Thyroid gland (tissue), 4 donors: ENCODE measurements around the gene OR5AN1.

Source experiments
- POLR2A ChIP-seq, 2 donors: fragments of 450-650 bp; IDR thresholded peaks; one replicate each; pipeline ENCODE4 v1.6.1; 2017; ENCODE audit warnings: antibody characterized with exemption in 2 of 2, mild to moderate bottlenecking in 2 of 2, moderate library complexity in 1 of 2
- TF ChIP-seq, protein P1 (sequence below), 6 experiments: fragments of 200-600 bp in 3 of 6; fragments of 450-650 bp in 3 of 6; sonication (generic) in 3 of 6; IDR thresholded peaks; one replicate each; pipeline ENCODE4 v1.5.1; 2016 to 2019; ENCODE audit warnings: antibody characterized with exemption in 6 of 6, mild to moderate bottlenecking in 2 of 6, inconsistent platforms in 1 of 6, moderate library complexity in 1 of 6

DNA sequence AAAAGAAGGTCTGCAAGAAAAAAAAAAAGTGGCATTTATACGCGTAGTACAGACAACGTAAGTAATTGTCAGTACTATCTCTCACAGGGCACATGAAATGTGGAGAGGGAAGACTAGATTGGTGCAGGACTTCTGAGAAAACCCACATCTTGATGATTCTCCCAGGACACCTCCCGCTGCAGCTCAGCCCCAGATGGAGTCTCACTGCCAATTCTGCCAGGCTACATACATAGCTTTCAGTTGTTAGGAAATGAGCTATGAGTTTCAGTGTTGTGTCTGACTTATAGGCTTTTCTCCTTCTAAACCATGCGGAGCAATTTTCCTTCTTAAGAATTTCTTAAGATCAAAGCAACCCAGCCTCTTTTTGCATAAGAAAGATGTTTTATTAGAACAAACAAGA lies 57.9 kb downstream of the OR5AN1 start:
- TF ChIP-seq, protein P1, sequence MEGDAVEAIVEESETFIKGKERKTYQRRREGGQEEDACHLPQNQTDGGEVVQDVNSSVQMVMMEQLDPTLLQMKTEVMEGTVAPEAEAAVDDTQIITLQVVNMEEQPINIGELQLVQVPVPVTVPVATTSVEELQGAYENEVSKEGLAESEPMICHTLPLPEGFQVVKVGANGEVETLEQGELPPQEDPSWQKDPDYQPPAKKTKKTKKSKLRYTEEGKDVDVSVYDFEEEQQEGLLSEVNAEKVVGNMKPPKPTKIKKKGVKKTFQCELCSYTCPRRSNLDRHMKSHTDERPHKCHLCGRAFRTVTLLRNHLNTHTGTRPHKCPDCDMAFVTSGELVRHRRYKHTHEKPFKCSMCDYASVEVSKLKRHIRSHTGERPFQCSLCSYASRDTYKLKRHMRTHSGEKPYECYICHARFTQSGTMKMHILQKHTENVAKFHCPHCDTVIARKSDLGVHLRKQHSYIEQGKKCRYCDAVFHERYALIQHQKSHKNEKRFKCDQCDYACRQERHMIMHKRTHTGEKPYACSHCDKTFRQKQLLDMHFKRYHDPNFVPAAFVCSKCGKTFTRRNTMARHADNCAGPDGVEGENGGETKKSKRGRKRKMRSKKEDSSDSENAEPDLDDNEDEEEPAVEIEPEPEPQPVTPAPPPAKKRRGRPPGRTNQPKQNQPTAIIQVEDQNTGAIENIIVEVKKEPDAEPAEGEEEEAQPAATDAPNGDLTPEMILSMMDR (IDR thresholded peaks at IDR 0.05) = no peak
- TF ChIP-seq POLR2A (IDR thresholded peaks at IDR 0.05) = no peak
